HG03354 (cell line): ENCODE data around the gene MRGPRF.

Experiments
- ATAC-seq: cut with Tn5 transposase; IDR thresholded peaks from one replicate; pipeline ENCODE4 v1.9.1; 2021; ENCODE audit warnings: mild to moderate bottlenecking; ENCODE audit not compliant: unreplicated experiment, poor library complexity, severe bottlenecking

Gene MRGPRF

DNA sequence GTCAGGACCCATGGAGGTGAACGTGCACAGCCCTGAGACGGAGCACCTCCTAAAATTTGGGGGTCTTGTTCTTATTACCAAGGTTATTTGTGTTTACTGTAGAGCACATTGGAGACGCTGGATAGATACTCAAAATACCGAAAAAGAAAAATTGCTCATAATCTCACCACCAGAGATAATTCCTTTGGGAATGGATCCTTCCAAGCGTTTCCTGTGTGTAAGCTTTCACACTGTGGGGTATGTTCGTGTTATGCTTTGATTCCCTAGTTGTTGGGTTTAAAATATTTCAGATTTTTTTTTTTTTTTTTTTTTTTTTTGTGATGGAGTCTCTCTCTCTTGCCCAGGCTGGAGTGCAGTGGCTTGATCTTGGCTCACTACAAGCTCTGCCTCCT lies 18.2 kb downstream of the MRGPRF start:
- ATAC-seq: no peak

- no peak for ATAC-seq
Measured at GRCh38 chr11:68994161-68994893, 18.7 kb downstream of the MRGPRF start.

GRCh38 chr11:68993546-68993945 lies 19.5 kb downstream of the MRGPRF start:
- ATAC-seq: no peak

- no peak for ATAC-seq
Measured at GRCh38 chr11:68992743-68993255, 20.2 kb downstream of the MRGPRF start.

GRCh38 chr11:68990995-68991780 lies 21.9 kb downstream of the MRGPRF start:
- no peak for ATAC-seq

- ATAC-seq: no peak
Measured at GRCh38 chr11:68989936-68990606, 23.0 kb downstream of the MRGPRF start.

GRCh38 chr11:68988491-68988890 lies 24.6 kb downstream of the MRGPRF start:
- ATAC-seq: no peak

- ATAC-seq: no peak
Measured at GRCh38 chr11:68987211-68987610, 25.8 kb downstream of the MRGPRF start.

GRCh38 chr11:68983801-68984200 lies 29.2 kb downstream of the MRGPRF start:
- ATAC-seq: no peak

DNA sequence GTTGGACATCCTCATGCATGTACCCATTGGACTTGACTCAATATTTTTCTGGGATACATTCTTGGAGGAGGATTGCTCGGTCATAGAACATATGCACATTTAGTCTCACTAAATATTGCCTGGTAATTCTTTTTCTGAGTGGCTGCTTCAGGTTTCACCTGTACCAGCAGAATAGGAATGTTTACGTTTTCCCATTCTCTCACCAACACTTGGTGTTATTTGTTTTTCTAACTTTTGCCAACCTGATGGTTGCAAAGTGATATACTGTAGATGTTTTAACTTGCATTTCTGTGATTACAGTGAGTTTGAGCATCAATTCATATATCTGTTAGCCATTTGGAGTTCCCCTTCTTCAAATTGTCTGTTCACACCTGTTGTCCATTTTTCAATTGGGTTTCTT lies 30.9 kb downstream of the MRGPRF start:
- ATAC-seq: no peak

DNA sequence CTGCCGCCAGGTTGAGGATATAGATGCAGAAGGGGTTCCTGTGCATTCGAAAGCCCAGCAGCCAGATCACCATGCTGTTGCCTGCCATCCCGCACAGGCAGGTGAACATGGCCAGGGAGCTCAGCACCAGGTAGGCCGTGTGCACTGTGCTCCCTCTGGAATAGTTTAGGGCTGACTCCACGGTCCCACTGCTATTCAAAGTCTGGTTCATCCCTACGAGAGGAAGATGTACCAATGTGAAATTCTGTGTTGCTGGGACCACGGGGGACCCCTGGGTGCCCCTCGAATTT lies 32.3 kb downstream of the MRGPRF start, which contains the start of gene MRGPRD:
Gene MRGPRD (minus strand): TSS at position 211 of the 290 bp plus-strand sequence. CDS start 0 bp downstream, at position 211.
- no peak for ATAC-seq

DNA sequence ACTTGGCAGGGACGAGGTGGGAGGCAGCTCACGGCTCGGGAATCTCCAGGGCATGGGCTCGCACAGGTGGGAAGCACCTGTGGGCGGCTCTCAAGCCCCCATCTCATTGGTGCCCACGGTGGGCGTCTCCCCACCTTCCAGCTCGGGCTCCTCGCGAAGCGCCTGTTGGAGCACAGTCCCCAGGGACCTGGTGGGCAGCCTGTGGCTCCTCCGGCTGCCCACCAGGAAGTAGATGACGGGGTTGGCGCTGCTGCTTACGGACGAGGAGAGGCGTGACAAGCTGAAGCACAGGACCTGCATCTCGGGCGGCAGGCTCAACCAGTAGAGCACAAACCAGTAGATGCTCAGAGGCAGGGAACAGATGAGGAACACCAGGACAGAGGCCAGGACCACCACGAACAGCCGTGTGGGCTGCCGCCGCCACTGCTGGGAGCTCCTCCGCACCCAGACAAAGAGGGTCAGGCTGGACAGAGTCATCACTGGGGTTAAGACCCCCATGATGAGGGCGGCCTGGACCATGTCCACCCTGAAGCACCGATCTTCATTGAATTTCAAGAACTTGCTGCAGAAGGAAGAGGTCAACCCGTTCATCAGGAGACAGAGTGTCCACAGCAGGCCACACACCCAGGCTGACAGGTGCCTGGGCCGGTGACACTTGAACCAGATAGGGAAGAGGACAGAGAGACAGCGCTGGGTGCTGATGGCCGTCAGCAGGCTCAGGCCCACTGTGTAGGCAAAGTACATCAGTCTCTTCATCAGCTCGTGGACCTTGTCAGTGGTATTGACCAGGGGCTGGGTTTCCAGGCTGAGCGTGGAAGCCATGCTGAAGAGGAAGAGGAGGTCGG lies 32.9 kb downstream of the MRGPRF start:
- ATAC-seq: no peak

DNA sequence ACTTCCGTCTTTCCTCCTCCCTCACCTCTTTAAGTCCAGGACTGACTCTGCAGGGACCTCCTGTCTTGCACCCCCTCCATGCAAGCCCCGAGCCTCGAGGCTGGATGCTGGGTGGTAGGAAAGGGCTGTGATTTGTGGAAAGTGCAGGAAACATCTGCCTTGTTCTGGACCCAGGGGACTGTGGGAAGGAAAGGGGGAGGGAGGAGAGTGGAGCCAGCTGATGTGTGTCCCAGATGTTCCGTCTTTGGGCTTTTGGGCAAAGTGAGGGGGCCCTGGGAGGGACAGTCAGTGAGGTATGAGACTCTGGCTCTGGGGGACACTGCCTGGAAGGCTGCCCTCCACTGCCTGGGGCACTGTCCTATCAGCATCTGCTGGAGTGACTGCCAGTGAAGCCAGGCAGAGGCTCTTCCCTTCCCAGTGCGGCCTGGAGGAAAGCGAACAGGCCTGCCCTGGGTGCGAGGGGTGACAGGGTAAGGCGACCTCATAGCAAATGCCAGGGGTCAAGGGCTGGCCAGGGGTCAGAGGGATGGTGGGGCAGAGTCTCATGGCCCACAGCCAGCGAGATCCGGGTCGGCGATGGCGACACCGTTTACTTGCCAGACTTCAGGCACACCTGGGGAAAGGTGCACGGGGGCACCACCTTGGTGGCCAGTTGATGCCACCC lies 34.0 kb downstream of the MRGPRF start:
- ATAC-seq: no peak

- ATAC-seq: no peak
Measured at GRCh38 chr11:68978626-68978930, 34.5 kb downstream of the MRGPRF start.

- ATAC-seq: no peak
Measured at GRCh38 chr11:68977781-68978625, 35.0 kb downstream of the MRGPRF start.

DNA sequence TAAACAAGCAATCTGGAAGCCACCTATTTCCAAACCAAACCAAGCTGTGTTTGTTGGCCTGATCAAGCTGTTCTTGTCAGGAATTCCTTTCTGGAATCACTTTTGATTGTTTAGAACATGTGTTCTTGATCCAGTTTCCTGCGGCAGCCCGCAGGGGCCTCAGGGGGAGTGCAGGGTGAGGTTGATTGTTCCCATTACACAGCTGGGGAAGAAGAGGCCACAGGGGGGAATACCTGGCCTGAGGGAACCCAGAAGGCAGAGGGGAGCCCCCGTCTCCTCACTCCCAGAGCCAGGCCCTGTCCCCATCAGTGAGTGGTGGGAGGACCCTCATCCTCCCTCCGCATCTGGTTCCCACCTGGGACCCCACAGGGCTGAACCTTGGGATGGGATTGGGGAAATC lies 36.5 kb downstream of the MRGPRF start:
- ATAC-seq: no peak

DNA sequence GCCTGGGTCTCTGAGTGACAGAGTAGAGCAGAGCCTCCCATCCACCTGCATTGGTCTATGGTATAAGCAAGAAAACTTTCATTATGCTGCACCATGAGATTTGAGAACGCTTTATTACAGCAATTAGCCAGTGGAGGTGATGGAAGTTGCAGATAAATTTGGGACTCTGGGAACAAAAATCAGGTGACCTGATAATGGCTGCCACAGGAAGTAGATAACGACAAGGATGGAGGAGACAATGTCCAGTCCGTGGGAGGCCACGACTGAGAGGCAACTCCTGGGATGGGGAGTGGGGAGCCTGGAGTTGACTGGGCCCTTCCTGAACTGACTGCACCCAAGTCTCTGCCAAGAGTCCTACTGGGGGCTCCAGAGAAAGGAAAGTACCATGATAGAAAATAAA lies 37.0 kb downstream of the MRGPRF start:
- ATAC-seq: no peak

DNA sequence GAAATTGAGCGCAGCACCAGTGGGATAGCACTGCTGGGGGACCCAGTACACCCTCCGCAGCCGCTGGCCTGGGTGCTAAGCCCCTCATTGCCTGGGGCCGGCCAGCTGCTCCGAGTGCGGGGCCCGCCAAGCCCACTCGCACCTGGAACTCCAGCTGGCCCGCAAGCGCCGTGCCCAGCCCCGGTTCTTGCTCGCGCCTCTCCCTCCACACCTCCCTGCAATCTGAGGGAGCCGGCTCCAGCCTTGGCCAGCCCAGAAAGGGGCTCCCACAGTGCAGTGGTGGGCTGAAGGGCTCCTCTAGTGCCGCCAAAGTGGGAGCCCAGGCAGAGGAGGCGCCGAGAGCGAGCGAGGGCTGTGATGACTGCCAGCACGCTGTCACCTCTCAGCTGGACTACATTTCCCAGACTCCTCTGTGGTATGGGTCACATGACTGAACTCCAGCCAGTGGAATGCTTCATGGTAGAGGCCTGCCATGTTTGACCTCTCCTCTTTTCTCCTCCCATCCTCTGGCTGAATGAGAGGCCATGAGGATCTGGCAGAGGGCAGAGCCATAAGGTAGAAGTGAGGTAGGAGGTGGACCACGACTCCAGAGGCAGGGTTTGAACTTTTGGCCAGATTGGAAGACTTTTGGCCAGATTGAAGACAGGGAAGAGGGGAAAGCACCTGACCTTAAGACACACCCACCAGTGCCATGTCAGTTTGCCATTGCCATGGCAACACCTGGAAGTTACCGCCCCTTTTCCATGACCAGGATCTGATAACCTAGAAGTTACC lies 38.4 kb downstream of the MRGPRF start:
- ATAC-seq: no peak
